Left lobe of liver (tissue), 2 donors: Measurements from ENCODE around the gene TYROBP. TPM values are rescaled to one million over a fixed set of nuclear protein-coding genes. Genes with fewer than 3 reads are reported as not detected.
"Not testable (repeated sequence)": the region's sequence is repeated elsewhere in the genome, so short reads cannot be mapped to it uniquely, and the experiment has no call there.

Experiments
- ATAC-seq: fragments of 200-7000 bp; cut with Tn5 transposase; one replicate; pipeline ENCODE4 v1.9.1; 2020; ENCODE audit warnings: mild to moderate bottlenecking, moderate library complexity
- DNase-seq: peaks from one replicate; pipeline ENCODE4 v3.0.0-alpha.2; 2020; ENCODE audit warnings: low spot score
- total RNA-seq: library from RNA; stranded (reverse); gene quantifications from one replicate; pipeline ENCODE4 v1.2.1, GENCODE V29; 2021
- donor health status: DM: no; HTN: no; CAD: no; lungs with moderate emphysema.
- donor health status: DM: no; HTN: yes; CAD: no.

TYROBP gene
- total RNA-seq, 1 donor from 2014 or later = 20.2 TPM

DNA sequence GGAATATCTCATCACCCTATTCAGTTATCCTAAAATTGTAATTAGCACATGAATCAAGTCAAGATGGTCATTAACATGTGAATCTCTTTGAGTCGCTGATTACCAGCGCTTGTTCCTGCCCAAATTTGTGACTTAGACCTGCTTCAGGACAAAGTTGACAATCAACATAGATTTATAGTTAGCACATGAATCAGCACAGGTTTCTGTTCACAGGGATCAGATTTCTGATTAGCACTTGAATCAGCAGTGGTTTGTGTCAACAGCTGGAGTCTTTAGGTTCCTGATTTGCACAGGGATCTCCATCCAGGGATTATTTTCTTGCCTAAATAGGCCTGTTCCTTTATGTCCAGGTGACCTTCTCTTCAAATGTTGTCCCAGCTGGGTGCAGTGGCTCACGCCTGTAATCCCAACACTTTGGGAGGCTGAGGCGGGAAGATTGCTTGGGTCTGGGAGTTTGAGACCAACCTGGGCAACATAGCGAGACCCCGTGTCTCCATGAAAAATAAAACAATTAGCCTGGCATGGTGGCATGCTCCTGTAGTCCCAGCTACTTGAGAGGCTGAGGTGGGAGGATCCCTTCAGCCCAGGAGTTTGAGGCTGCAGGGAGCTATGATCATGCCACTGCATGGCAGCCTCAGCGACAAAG is 24.3 kb upstream of the TYROBP start:
- ATAC-seq (no peak), DNase-seq (no peak)

DNA sequence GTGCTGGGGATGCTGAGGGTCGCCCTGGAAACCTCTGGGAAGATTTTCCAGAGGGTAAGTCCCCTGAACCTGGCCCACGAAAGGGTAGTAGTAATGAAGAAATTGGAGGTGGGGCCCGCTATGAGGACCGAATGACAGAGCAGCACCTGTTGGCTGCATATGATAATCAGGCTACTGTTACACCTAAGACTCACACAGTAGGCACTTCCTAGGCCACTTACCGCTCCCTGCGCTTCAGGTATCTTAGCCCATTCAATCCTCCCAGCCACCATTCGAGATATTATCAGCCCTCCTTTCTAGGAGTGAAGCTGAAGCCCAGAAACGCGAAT is 23.7 kb upstream of the TYROBP start:
- no peak for DNase-seq
- ATAC-seq = no peak

DNA sequence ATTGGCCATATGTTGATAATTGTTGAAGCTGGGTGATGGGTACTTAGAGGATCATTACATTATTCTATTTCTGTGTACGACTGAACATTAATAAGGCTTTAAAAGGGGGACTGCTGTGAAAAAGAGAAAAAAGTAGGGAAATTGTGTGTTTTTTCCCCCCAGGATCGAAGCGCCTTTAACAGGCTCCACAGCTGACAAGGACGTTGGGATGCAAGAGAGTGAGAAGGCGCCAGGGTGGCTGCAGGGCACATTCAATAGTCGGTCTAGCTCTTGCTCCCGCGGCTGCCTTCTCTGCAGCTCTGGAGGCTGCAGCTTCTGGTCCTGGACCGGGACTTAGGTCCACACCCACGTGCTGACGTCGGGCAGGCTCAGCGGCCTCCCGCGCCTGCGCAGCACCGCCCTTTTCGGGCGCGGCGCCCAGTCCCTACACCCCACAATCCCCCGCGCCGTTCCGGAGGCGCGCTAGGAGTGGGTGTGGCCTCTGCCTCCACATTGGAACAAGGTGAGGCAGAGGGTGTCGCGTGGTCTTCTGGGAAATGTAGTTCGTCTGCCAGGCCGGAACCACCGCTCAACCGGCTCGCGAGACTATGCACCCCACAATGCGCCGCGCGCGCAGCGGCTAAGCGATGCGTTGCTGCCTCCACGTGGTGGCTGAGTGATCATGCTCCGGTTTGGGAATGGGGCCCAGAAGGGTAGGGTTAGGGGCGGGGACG is 23.2 kb upstream of the TYROBP start:
- ATAC-seq = peak; percentile 98
- DNase-seq = peak; percentile 100

DNA sequence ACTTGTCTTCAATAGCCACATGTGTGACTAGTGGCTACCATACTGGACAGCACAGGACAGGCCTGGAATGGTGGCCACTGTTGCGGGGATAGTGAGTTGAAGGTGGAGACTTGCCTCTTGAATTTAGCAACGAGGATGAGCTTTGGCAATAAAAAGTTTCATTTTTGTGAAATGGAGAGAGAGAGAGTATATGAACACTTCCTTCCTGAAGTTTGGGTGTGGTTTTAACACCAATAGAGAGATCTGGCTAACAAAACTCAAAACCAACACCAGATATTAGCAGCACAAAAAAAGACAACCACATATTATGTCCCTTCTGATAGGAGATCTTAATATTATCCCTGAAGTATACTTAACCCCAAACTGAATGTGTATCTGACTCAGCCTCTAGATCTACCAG is 21.8 kb upstream of the TYROBP start:
- DNase-seq (no peak), ATAC-seq (no peak)

DNA sequence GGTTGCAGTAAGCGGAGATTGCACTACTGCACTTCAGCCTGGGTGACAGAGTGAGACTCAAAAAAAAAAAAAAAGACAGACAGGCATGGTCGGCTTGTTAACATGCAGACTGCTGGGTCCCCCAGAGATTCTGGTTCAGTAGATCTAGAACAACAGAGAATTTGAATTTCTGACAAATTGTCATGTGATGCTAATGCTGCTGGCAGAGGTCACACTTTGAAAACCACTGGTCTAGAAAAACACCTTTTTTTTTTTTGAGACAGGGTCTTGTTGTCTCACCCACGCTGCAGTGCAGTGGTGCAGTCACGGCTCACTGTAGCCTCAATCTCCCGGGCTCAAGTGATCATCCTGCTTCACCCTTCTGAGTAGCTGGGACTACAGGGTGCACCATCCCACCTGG is 20.4 kb upstream of the TYROBP start:
- ATAC-seq = no peak
- no peak for DNase-seq

DNA sequence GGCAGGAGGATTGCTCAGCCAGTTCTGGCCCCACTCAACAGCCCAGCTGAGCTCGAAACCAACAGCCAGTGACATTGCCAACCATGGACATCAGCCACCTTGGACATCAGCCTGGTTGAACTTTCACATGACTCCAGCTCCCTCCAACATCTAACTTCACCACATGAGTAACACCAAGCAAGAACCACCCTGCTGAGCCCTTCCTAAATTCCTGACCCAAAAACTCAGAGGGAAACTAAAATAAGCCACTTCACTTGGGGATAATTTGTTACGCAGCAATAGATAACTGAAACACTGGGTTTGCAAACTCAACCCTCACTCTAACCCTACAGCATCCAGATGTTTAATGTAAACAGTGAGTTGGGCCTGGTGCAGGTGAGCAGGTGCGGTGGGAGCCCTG is 17.4 kb upstream of the TYROBP start:
- DNase-seq = no peak
- no peak for ATAC-seq

DNA sequence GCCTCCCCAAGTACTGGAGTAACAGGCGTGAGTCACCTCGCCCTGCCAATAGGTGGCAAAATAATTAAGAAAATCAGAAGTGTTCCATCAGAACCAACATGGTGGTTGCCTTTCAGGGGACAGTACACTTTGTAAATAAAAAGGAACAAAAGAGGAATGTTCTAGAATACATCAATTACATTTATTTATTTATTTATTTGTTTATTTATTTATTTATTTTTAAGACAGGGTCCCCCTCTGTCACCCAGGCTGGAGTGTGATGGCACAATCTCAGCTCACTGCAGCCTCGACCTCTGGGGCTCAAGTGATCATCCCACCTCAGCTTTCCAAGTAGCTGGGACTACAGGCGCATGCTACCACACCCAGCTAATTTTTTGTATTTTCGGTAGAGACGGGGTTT is 12.9 kb upstream of the TYROBP start:
- DNase-seq = no peak
- no peak for ATAC-seq

DNA sequence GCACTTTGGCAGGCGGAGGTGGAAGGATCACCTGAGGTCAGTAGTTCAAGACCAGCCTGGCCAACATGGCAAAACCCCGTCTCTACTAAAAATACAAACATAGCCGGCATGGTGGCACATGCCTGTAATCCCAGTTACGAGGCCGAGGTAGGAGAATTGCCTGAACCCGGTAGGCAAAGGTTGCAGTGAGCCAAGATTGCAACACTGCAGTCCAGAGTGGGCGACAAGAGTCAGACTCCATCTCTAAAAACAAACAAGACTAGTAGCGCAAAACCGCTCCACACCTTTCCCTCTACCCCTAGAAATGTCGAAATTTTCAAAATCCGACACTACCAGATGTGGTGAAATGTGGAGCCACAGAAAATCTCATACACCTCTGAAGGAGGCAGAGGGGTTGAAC is 11.2 kb upstream of the TYROBP start:
- ATAC-seq = peak; percentile 28

DNA sequence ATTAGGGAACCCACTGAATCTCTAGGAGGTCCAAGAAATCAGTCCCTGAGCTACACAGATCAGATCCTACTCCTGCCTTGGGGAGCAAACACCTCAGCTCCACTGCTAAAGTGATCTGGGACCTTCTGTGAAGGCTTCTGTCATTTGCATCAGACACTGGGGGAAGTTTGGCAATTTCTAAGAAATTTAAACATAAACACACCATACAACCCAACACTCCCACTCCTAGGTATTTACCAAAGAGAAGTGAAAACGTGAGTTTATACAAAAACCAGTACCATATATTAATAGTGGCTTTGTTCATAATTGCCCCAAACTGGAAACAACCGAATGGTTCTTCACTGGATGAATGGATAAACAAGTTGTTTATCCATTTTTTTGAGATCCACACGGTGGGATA is 7.3 kb upstream of the TYROBP start:
- DNase-seq (no peak), ATAC-seq (no peak)

More for the DNA sequence above, 11.2 kb upstream of the TYROBP start:
- no peak for DNase-seq

DNA sequence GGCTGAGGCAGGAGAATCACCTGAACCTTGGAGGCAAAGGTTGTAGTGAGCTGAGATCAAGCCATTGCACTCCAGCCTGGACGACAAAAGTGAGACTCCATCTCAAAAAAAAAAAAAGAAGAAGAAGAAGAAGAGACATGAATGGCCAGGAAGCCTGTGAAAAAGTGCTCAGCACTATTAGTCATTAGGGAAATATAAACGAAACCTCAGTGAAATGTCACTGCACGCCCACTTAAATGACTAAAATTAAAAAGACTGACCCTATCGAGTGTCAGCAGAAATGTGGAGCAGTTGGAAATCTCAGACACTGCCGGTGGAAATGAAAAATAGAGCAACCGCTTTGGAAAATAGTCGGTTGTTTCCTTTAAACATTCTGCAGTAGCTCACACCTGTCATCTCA is 5.5 kb upstream of the TYROBP start:
- ATAC-seq (no peak), DNase-seq (no peak)

DNA sequence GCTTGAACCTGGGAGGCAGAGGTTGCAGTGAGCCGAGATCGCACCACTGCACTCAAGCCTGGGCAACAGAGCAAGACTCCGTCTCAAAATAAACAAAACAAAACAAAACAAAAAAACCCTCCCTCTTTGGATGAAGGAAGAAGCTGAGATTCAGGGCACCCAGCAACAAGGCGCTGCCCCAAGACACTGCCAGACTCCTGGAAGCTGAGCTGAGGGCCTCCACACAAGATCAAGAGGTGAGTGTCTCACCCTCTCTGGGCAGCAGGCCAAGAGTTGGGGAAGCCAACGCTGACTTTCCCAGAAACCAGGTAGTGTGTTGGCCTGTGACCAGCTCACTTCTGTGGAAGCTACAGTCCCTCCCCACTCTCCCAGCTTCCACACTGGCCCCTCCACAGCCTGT is 3.7 kb upstream of the TYROBP start:
- DNase-seq = peak; percentile 69
- ATAC-seq = peak; percentile 61

DNA sequence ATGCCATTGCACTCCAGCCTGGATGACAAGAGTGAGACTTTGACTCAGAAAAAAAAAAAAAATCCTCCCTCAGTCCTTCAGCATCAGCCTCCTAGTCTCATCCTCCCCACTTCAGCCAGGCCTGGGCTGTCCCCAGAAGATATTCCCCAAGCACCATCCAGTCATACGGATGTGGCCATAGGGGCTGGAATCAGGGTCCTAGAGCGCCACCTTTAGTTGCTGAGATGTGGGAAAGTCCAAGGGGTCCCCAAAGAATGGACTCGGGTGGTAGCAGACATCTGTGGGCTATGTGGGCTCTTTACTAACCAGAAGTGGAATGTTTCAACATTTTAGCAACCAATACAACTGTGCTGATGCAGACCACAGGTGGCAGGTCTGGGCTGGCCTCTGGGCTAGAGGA is 3.1 kb upstream of the TYROBP start:
- no peak for DNase-seq
- ATAC-seq = no peak

DNA sequence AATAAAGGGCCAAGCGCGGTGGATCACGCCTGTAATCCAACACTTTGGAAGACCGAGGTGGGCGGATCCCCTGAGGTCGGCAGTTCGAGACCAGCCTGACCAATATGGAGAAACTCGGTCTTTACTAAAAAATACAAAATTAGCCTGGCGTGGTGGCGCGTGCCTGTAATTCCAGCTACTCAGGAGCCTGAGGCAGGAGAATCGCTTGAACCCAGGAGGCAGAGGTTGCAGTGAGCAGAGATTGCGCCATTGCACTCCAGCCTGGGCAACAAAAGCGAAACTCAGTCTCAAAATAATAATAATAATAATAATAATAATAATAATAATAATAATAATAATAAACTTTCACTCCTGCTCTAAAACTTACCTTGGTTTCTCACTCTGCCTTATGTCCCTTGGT is 2.3 kb upstream of the TYROBP start:
- not testable (repeated sequence) for DNase-seq

DNA sequence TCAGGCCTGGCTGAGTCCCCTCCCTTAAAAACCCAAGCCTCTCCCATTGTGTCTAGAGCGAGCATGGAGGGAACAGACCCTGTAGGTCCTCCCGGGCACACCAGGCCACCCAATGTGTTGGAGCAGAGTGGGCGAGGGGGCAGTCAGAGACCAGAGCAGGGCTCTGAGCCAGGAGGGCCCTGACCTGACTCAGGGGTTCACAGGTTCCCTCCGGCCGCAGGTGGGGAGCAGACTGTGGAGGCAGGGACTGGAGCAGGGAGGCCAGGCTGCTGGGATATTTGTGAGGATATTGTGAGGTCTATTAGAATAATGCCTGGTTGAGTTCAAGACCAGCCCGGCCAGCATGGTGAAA is 1.6 kb upstream of the TYROBP start:
- no peak for DNase-seq
- no peak for ATAC-seq

More for the DNA sequence above, 2.3 kb upstream of the TYROBP start:
- ATAC-seq = not testable (repeated sequence)

DNA sequence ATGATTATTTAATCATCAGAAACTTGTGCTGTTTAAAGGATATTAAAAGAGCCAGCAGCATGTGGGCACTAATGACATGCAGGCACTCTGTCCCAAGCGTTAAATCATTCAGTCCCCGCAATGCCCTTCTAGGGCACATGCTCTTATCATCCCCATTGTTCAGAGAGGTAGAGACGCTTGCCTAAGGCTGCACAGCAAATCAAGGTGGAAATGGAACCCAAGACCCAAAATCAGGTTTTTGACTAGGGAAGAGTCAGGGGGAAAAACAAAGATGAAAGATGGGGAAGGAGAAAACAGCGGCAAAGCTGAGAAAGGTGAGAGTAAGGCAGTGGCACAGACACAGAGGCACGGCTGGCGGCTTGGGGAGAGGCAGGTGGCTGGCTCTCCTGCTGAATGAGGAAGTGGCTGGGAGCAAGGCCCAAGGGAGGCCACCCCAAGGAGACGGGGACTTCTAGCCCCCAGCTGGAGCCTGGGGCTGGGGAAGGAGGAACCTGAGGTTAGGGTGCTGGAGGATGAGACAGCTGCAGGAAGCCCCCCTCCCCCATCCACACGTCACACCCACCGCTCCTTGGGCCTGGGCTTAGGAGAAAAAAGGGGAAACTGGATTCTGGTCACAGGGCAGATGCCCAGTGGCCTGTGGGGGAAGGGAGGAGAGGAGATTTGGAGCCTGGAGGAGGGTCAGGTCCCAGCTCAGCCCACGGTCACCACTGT is 1.0 kb upstream of the TYROBP start:
- ATAC-seq (peak; percentile 66), DNase-seq (peak; percentile 62)

DNA sequence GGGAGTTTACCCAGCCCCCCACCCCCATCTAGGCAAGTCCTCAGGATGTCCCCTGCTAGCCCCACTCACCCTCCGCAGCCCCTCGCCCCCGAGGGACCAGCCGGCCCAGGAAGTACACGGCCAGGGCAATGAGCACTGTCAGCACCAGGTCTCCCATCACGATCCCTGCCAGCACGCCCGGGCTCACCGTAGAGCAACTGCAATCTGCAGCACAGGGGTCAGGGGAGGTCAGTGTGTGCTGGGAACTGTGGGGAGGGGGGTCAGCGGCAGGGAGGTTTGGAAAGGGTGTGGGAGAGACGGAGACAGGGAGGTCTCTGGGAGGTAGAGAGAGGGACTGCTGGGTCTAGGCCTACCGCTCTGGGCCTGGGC is 734 bp downstream of the TYROBP start:
- ATAC-seq = no peak
- no peak for DNase-seq

DNA sequence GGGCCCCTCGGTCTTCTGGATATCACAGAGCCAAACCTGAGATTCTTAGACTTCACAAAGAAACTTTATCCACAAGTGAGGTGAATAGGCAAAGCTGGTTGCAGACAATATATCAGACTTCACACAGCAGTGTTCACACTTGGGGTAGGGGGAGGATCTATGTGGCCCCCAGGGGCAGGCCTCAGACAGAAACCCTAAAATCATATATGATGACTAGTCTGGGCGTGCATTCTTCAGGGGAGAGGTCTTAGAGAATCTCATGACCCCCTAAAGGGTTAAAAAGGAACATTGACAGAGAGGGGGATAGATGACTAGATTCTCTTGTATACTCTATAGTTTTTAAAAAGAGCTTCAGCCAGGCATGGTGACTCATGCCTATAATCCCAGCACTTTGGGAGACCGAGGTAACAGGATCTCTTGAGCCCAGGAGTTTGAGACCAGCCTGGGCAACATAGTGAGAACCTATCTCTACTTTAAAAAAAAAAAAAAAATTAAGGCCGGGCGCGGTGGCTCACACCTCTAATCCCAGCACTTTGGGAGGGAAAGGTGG is 2.8 kb downstream of the TYROBP start:
- DNase-seq (no peak), ATAC-seq (no peak)

DNA sequence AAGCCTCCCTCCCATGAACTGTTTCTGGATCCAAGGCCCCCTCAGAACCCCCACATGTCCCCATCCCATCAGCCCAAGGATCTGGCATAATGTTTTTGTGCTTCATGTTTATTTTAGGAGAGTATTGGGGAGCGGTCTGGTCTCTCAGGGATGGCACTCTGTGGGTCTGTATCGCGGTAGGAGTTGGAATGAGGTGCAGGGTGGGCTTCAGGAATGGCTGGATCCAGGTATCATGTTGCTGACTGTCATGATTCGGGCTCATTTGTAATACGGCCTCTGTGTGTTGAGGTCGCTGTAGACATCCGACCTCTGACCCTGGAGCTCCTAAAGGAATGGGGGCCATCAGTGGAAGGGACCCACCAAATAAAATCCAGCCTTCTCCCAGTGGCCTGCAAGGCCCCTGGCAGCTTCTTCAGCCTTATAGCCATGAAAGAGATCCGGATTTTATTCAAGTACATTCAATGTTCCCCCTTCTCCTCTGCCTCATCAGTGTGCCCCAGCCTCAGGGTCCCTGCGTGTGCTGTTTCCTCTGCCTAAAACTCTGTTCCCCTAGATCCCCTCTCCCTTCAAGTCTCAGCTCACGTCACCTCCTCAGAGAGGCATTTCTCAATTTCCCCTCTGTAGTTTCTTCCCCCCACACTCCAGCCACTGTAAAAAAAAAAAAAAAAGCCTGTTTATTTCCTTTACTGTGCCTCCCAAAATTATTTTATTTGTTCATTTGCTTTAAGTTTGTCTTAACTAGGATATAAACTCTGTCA is 3.6 kb downstream of the TYROBP start:
- ATAC-seq (no peak), DNase-seq (no peak)

DNA sequence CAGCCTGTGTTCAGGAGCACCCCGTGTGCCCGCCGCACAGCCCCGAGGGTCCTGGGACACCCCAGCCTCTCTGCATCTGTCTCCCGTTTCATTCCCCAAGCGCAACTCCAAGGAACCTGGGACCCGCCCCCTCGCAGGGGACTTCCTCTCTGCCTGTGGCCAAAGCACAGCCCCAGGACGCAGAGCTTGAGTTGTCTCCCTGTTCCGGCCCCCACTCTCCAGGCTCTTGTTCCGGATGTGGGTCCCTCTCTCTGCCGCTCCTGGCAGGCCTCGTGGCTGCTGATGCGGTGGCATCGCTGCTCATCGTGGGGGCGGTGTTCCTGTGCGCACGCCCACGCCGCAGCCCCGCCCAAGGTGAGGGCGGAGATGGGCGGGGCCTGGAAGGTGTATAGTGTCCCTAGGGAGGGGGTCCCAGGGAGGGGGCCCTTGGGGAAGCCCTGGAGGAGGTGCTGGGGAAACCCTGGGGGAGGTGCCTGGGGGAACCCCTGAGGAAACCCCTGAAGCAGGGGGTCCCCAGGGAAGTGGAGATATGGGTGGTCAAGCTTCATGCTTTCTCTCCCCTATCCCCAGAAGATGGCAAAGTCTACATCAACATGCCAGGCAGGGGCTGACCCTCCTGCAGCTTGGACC is 4.4 kb downstream of the TYROBP start:
- ATAC-seq = peak; percentile 5
- peak; percentile 67 for DNase-seq

DNA sequence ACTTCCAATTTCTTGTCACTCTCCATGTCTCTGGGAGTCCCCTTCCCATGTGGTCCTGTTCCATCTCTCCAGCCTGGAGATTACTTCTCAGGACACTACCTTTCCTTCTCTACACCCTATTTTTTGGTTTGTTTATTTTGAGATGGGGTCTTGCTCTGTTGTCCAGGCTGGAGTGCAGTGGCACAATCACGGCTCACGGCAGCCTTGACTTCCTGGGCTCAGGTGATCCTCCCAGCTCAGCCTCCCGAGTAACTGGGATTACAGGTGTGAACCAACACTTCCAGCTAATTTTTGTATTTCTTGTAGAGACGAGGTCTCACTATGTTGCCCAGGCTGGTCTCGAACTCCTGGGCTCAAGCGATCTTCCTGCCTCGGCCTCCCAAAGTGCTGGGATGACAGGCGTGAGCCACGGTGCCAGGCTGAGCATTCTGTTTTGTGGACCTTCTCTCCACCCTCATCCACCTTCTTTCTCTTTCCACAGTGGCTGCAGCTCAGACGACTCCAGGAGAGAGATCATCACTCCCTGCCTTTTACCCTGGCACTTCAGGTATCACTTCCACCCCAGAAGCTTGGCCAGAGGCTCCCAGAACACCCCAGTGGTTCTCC is 5.1 kb downstream of the TYROBP start:
- ATAC-seq (no peak), DNase-seq (no peak)
